PC-9 (cell line): ENCODE results near the gene TEDC1.

Source experiments
- EZH2 ChIP-seq: fragments of 200-600 bp; sonication (generic); IDR thresholded peaks from 2 replicates; pipeline ENCODE4 v1.8.0; 2017; ENCODE audit warnings: antibody characterized with exemption, low read depth
- TF ChIP-seq, protein P1 (sequence below): fragments of 200-600 bp; sonication (generic); conservative IDR thresholded peaks from 2 replicates; pipeline ENCODE4 v1.6.1; 2017; ENCODE audit warnings: mixed run types, antibody characterized with exemption, mild to moderate bottlenecking, moderate library complexity

DNA sequence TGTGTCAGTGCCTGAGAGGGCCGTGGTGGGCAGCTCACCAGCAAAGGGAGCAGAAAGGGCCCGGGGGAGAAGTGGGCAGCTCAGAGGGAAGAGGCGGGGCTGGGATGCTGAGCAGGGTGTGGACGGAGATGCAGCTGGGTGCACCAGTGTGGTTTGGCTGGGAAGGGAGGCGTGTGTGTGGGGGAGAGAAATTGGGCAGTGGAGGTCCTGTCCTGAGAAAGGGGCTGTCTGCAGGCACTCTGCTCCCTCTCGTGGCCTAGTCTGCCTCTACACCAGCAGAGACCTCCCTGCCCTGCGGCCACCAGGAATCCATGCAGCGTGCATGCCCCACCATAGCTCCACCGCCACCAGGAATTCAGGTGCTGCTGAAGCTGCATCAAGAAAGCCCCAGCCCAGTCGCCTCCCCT lies 41.7 kb downstream of the TEDC1 start:
- TF ChIP-seq, protein P1, sequence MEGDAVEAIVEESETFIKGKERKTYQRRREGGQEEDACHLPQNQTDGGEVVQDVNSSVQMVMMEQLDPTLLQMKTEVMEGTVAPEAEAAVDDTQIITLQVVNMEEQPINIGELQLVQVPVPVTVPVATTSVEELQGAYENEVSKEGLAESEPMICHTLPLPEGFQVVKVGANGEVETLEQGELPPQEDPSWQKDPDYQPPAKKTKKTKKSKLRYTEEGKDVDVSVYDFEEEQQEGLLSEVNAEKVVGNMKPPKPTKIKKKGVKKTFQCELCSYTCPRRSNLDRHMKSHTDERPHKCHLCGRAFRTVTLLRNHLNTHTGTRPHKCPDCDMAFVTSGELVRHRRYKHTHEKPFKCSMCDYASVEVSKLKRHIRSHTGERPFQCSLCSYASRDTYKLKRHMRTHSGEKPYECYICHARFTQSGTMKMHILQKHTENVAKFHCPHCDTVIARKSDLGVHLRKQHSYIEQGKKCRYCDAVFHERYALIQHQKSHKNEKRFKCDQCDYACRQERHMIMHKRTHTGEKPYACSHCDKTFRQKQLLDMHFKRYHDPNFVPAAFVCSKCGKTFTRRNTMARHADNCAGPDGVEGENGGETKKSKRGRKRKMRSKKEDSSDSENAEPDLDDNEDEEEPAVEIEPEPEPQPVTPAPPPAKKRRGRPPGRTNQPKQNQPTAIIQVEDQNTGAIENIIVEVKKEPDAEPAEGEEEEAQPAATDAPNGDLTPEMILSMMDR, result peak; percentile 32; the same call in 1 of the 2 replicates
- no peak for TF ChIP-seq EZH2
